Stimulated activated CD4-positive, alpha-beta T cell treated with anti-CD3 and anti-CD28 coated beads, Interleukin-15, amount 100 ng/mL, for 48 hours (primary cell): ENCODE results near the gene IP6K2.
"Not testable (repeated sequence)": the region's sequence is repeated elsewhere in the genome, so short reads cannot be mapped to it uniquely, and the experiment has no call there.

Source experiments
- DNase-seq, 2 donors: peaks; one replicate each; pipeline ENCODE4 v3.0.0-alpha.2; 2020; ENCODE audit warnings: low read depth in 2 of 2

Gene IP6K2, protein sequence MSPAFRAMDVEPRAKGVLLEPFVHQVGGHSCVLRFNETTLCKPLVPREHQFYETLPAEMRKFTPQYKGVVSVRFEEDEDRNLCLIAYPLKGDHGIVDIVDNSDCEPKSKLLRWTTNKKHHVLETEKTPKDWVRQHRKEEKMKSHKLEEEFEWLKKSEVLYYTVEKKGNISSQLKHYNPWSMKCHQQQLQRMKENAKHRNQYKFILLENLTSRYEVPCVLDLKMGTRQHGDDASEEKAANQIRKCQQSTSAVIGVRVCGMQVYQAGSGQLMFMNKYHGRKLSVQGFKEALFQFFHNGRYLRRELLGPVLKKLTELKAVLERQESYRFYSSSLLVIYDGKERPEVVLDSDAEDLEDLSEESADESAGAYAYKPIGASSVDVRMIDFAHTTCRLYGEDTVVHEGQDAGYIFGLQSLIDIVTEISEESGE

DNA sequence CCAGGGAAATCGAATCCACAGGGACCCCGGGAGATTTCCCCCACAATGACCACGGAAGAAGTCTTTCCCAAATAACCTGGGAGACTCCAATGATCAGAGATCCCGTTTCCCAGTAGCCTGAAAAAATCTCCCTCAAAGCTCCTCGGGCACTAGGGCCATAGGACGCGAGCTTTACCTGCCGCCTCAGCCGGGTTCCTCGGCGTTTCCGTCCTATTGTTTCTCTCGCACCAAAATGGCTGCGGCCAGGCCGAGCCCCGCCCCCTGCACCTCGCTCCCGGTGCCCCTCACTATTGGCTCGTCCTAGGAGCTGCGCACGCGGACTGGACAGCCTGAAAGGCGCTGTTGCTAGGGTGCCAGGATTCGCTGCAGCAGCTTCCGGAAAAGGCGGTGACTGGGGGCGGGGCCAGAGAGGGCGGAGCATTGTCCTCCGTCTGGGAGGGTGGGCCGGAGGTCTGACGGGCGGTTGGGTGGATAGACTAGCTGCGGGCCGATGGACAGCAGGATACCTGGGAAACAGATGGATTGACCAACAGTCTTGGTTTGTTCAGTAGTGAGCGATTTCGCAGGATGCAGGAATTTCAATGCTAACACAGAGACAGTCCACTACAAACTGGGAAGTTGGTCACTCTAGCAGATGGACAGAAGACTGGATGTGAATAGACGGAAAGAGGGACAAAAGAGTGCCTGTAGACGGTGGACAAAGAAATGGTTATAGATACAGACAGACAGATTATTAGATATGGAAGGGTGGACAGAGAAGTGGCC, at the start of gene IP6K2:
Gene IP6K2, minus strand, starts transcription at position 240 of the 765 bp plus-strand sequence. CDS start 21,930 bp downstream, outside the sequence.
- DNase-seq = peak; percentile 98 to 99

DNA sequence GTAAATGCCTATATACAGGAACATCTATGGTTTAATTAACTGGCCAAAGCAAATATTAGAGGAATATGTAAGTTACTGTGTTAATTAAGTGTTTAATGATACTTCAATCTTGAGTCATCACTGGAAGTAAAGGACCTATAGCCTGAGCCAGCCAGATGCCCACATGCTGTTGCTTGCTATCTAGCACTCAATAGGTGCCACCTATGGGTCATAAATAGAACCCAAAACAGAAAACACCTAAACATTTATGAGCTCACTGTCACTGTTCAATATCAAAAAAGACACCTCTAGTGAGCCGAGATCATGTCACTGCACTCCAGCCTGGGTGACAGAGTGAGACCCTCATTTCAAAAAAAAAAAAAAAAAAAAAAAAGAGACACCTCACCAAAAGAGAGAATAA, 48.4 kb upstream of the IP6K2 start:
- no peak for DNase-seq

DNA sequence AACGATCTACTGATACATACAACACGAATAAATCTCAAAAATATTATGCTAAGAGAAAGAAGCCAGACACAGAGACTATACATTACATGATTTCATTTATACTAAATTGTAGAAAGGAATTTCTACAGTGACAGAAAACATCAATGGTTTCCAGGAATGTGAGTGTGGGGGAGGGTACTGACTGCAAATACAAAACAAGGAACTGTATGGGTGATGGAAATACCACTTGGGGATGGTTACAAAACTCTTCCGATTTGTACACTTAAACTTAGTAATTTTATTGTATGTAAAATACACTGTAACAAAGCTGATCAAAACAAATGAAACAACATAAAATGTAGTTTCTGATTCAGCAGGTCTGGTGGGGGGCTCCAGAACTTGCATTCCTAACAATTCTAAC, 45.8 kb upstream of the IP6K2 start:
- no peak for DNase-seq

DNA sequence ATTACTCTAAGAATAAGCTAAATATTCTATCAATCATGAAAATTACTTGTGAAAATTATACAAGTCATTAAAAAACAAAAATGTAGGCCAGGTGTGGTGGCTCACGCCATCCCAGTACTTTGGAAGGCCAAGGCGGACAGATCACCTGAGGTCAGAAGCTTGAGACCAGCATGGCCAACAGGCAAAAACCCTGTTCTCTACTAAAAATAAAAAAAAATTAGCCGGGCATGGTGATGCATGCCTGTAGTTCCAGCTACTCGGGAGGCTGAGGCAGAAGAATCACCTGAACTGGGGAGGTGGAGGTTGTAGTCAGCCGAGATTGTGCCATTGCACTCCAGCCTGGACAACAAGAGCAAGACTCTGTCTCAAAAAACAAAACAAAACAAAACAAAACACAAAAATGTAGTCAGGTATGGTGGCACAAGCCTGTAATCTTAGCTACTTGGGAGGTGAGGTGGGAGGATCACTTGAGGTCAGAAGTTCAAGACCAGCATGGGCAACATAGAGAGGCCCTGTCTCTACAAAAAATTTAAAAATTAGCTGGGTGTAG, 43.0 kb upstream of the IP6K2 start:
- DNase-seq = not testable (repeated sequence)

DNA sequence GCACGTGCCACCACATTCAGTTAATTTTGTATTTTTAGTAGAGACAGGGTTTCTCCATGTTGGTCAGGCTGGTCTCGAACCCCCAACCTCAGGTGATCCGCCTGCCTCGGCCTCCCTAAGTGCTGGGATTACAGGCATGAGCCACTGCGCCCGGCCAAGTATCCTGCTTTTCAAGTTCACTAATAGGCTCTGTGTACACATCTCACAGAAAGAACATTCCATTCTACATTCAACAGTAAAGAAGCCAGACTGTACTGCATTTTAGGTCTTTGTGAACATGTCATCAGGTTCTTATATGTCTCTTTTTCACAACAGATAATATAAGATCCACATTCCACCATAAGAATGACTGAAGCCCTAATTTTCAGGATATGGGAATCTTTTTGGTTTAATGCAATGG, 42.5 kb upstream of the IP6K2 start:
- DNase-seq = not testable (repeated sequence)

DNA sequence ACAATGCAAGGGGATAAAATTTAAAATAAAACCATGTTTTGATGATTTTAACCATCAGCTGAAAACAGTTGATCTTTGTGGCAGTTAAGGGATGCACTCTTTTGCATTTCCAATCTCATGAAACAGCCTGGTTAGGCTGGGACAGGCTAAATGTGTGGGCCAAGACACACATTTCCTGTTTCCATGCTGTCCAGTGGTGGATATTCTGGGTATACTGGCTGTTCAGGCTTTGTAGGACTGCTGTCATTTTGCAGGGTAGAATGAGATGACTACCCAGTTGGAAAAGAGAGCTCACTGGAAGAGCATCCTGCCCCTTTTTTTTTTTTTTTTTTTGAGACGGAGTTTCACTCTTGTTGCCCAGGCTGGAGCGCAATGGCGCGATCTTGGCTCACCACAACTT, 42.0 kb upstream of the IP6K2 start:
- DNase-seq = no peak

DNA sequence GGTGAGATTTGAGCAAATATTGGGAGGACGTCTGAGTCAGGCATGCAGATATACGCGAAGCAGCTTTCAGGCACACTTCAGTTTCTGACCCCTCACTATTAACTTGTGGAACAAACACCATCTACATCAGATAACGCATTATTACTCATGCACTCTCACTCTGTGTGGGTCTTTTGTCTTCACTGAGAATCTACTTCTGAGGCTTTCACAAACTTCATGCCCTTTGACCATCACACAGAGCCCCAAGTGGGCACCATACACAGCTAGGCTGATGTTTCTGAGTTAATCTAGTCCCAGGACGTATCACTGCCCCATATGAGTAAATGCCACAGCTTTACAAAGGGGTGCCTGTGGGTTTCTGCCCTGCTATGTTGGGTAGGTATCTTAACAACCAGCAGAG, 39.6 kb upstream of the IP6K2 start:
- peak in 1 of 2 donors; percentile 1 for DNase-seq

DNA sequence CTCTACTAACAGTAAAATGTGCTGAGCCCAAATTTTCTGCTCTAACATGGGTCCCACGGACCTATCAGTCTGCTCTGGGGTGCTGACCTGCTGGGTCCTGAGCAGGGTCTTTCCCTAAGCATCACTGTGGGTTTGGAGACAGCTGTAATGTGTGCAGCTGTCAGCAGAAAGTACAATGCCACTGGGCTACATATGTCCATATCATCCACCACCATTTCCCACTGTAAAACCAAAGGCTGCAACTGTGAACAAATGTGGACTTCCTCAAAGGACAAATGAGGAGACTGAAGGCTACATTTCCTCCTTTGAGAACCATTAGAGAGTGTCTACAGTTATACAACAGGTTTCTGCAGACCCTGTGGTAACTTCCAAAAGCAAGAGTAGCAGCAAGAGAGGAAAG, 33.8 kb upstream of the IP6K2 start:
- DNase-seq = no peak

DNA sequence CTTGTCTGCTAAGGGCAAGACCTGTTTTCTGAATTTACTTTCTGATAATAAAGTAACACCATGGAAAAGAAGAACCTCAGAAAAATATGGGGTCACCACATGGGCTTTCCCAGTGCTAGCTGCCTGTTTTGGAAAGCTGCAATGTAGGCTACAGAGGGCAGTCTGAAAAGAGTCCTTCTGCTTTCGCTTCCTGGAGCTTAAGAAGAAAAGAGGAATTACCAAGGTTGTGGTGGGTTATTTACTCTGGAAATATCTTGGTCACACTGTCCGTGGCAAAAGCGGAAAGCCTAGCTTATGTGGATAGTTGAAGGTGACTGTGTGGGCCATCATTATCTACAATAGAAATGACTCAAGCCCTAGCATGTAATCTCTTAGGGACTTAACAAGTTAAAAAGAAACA, 31.7 kb upstream of the IP6K2 start:
- no peak for DNase-seq

DNA sequence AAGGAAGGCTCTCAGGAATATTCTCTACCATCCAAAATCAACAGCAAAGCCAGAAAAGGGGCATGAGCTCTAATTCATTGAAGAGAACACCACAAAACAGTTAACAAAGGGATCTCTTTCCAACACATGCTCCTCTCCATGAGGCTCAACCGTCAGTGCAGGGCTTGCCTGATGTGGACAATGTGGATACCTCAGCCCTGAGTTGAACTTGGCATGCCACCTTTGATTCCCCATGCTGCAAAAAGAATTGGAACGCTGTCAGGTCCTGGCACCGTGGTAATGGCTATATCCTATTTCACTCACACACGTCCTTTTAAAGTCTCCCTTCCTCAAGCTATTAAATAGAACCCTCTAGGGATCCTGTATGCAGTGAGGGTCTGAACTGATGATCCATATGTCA, 30.7 kb upstream of the IP6K2 start:
- no peak for DNase-seq

DNA sequence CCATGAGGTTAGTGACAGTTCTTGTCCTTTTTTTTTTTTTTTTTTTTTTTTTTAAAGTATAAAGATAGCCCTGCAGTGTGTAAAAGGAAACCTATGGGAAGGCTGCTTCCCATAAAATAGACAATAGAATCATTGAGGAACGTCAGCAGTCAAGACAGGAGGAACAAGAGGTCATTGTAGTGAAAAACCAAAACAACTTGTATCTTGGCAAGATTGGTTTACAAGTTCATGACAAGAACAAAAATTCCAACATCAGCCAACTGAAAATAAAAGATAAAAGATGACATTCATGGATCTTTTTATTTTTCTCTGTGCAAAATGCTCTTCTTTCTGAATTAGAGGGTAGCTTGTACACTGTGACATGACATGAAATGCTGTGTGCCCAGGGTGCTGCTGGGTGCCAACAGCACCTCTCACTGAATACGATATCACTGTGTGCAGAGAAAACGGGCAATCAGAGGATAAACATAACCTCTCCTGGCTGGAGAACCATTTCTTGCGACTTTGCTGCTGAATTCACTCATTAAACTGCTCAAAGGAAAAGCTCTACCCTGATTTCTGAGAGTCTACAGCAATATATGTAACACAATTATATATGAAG, 30.1 kb upstream of the IP6K2 start:
- no peak for DNase-seq

DNA sequence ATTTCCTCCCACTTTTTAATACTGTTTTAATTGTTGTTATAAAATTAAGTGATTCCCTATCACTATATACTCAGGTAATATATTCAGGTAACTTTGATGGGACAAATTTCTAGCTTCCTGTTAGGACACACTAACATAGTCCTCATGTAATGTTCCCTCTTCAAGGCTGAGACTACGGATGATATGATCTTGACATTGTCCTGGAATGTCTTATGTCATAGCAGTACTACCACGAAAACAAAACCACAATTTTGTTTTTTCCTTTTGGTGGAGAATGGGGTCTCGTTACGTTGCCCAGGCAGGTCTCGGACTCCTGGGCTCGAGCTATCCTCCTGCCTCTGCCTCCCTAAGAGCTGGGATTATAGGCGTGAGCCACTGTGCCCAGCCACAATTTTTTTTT, 26.8 kb upstream of the IP6K2 start:
- no peak for DNase-seq

DNA sequence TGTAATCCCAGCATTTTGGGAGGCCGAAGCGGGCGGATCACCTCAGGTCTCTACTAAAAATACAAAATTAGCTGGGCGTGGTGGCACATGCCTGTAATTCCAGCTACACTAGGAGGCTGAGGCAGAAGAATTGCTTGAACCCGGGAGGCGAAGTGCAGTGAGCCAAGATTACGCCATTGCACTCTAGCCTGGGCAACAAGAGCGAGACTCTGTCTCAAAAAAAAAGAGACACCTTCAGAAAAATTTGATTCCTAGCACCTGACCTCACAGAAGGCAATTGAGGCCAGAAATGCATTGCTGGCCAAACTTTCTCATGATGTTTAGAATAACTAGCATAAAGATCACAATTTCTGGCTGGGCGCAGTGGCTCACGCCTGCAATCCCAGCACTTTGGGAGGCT, 24.2 kb upstream of the IP6K2 start:
- DNase-seq = not testable (repeated sequence)

DNA sequence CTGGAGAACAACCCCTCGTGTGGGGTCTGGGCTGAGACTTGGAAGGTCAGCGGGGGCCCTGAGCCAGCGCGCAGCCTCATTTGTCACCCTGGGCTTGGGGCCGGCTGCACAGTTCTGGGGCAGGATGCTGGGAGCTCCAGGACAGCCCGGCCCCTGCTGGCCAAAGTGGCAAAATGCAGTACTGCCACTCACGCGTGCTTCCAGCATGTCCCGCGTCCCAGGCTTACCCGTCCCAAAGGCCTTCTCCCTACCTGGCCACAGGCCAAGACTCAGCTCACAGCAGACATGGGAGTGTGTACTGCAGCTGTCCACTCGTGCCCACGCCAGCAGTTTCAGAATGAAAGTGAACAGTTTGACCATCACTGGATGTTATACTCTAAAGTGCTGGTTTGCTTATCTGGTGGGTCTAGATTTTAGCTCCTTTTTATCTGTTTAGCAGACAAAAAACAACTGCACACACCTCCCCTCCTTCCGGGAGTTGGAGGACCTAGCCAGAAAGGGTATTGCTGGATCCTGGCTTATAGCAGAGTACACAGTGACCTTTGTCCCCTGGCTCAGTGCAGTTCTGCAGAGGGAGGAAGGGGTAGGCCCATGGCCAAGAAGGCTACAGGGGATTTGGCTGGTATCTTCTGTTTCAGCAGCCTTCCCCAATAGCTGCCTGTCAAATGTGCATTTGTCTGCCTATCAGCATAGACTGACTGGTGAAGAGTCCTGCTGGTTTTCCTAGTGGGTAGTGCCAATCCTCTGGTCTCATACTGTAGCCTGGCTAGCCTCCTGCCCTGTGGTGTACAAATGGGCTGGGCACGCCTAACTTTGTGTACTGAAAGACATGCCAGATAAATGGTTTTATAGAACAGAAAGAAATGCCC, 23.2 kb upstream of the IP6K2 start:
- DNase-seq = peak; percentile 38 to 46

DNA sequence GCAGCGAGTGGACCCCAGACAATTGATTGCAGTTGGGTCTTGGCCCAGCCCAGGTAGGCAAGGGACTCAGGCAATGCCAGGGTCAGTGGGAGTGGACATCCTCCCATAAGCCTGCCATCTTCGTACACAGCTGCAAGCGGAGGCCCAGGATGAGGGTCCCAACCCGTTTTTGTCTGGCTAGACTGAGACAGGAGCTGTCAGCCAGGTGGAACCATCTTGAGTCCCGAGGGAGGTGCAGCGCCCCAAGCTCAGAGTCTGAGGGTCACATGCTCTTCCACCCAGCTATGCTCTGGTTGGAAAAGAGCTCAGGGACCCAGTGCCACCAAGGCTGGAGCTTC, 22.6 kb upstream of the IP6K2 start:
- DNase-seq = no peak

DNA sequence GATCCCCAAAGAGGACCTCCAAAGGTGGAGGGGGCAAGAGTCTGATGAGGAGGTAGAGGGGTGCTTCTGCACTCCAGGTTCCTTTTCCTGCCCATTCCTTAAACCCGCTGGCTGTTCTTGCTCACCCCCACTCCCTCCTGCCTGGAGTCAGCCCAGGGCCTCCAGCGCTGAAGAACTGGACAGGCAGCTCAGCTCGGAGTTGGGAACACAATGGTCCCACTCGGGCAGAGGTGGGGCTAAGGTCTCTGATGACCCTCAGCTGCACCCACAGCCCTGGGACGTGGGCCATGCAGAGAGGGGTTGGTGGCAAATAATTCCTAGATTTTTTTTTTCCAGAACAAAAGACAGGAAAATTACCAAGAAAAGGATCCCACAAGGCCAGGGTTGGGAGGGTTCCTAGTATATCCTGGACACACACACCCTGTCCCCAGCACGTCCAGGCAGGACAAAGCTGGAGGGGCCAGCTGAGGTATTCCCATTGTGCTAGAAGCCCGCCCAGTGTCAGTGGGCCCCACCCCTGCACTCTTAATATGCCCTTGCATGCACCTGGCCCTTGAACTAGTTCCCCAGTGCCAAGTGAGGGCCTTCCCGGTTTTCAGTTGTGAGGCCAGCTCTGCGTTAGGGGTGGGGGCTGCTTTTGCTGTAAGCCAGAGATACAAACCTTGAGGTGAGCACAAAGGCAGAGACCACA, 22.1 kb upstream of the IP6K2 start:
- DNase-seq = no peak

DNA sequence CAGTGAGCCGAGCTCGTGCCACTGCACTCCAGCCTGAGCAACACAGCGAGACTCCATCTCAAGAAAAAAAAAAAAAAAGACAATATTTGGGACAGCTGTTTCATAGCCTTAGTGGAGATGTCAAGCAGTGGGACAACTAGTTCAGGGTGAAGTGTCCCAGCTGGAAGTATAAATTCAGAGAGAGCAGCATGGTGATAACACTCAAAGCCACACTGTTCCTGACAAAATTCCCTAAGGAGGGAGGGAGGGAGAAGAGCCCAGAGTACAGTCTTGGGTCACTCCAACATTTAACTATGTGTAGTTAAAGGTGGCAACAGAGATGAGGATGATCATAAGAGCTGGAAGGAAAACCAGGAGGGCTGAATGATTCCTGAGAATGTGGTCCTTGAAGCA, 21.1 kb upstream of the IP6K2 start:
- no peak for DNase-seq

DNA sequence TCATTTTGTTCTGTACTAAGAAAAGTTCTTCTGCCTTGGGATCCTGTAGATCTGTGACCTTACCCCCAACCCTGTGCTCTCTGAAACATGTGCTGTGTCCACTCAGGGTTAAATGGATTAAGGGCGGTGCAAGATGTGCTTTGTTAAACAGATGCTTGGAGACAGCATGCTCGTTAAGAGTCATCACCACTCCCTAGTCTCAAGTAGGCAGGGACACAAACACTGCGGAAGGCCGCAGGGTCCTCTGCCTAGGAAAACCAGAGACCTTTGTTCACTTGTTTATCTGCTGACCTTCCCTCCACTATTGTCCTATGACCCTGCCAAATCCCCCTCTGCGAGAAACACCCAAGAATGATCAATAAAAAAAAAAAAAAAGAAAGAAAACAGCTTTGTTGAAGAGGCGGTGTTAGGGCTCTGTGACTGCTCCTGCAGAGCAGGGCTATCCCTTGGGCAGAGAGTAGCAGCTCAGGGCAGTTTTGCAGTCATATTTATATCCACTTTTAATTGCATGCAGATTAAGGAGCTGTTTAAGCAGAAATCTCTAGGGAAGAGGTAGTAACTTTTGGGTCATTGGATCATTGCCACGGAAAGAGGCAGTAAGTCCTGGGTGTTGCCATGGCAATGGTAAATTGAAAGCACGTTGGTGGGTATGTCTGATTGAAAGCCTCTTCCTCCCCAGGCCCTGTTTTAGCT, 18.2 kb upstream of the IP6K2 start:
- not testable (repeated sequence) for DNase-seq

DNA sequence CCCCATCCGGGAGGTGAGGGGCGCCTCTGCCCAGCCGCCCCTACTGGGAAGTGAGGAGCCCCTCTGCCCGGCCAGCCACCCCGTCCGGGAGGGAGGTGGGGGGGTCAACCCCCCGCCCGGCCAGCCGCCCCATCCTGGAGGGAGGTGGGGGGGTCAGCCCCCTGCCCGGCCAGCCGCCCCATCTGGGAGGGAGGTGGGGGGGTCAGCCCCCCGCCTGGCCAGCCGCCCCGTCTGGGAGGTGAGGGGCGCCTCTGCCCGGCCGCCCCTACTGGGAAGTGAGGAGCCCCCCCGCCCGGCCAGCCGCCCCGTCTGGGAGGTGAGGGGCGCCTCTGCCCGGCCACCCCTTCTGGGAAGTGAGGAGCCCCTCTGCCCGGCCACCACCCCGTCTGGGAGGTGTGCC, 17.5 kb upstream of the IP6K2 start:
- not testable (repeated sequence) for DNase-seq
